ENCODE results near the gene EBF3. TPM values are rescaled to one million over a fixed set of nuclear protein-coding genes. Genes with fewer than 3 reads are reported as not detected.

The EBF3 gene
- total RNA-seq, 1 experiment from 2014 or later = not detected

DNA sequence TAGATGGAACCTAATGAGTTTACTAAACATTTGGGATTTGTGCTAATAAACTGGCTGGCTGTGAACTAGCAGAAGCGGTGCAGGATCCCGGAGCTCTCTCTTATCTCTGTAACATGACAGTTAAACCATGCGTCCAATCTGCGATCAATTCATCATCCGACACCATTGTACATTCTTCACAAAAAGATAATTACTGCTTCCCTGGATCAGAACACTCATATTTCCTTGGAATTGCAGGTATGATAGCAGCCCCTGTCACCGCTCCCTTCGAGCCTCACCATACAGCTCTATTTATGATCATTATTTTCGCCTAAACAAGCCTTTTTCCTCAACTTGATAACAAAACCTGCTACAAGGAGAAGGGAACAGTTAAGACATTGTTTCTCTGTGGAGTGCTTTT lies 18.5 kb downstream of the EBF3 start:
- no peak for DNase-seq (ENCODE audit: low spot score)

DNA sequence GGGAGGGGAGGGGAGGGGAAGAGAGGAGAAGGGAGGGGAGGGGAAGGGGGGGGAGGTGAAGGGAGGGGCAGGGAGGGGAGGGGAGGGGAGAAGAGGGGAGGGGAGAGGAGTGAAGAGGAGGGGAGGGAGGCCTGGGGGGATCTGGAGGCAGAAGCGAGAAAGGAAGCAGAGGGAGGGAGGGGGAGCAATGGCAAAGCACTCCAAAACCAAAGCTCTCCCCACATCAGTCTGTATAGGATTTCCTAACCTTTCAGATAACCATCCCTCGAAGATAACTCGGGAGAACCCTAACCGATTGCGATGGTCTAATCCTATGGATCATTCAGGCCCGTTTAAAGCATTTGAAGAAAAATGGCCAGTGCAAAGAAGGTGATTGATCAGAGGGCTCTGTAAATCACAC lies 19.0 kb downstream of the EBF3 start:
- DNase-seq (ENCODE audit: low spot score) = no peak

DNA sequence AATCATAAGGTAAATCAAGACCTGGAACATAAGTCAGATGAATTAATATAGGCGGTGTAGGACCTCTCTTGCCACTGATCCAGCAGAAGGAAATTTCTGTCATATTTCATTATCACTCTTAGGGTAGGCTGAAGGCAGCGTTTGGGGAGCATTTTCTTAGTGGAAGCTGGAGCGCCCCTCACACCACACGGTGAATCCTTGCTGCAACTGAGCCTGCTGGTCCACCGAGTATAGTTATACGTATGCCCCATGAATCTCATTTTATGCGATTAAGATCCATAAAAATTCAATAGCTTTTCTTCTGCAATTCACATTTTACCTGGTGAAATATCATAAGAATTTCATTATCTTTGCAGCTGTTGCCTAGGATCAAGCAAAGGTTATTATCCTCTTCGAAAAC lies 19.6 kb downstream of the EBF3 start:
- DNase-seq (ENCODE audit: low spot score) = no peak

DNA sequence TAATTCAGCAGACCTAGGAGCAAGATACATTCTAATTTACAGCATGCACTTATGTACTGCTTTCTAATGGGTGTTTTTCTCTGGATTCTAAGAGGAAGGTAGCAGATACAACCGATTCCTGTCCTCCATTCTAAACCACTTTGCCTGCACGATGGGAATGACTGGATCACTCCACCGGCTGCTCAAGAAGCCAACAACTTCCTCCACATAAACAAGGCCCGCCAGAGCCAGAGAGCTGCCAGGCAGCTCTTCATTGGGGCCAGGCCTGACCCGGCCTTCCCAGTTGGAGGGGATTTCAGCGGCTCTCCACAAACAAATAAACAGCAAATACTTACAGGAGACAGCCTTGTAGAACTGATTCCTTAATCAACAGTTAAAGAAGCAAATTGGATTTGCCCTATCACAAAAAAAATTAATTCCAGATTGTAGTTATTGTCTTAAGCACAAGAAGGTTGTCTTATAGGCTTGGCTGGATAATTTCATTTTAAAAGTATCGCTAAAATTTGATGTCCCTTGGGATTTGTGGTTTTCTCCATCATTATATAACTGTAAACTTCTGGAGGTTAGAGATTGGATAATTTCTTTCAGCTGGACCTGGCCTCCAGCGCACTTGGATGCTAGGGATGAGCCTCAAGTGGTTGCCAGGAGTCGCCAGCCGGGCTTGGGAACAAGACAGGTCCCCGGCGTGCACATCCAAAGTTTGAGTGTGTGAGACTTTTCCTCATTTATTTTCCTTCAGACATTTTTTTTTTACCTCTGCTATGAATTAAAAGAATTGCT lies 20.9 kb downstream of the EBF3 start:
- no peak for DNase-seq (ENCODE audit: low spot score)

DNA sequence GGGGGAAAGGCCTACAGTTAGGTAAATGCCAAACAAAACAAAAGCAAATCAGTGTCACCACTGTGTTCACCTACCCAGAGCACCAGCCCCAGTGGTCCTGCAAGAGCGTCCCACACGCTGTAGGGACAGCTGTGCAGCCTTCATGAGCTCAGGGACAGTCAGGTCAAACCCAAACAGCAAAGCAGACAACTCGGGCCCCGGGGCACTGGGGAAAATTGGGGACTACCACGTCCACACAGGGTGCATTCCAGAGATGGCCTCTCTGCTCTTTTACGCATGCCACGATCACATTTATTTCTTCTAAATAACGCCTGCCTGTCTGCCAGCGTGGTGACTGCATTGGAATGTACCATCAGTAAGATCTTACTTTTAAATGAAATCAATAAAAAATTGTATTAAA lies 21.7 kb downstream of the EBF3 start:
- DNase-seq (ENCODE audit: low spot score) = no peak

DNA sequence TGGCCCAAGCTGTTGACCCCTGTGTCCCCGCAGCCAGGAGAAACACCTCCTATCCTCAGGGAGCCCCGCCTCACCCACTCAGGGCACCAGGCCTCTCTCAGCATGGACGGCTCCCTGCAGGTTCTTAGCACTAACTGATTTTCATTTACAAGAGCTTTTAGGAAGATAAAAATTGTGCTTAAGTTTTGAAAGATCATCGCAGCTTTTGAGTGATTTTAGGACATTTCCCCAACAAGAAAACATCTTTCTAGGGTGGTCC lies 22.1 kb downstream of the EBF3 start:
- DNase-seq (ENCODE audit: low spot score) = no peak

DNA sequence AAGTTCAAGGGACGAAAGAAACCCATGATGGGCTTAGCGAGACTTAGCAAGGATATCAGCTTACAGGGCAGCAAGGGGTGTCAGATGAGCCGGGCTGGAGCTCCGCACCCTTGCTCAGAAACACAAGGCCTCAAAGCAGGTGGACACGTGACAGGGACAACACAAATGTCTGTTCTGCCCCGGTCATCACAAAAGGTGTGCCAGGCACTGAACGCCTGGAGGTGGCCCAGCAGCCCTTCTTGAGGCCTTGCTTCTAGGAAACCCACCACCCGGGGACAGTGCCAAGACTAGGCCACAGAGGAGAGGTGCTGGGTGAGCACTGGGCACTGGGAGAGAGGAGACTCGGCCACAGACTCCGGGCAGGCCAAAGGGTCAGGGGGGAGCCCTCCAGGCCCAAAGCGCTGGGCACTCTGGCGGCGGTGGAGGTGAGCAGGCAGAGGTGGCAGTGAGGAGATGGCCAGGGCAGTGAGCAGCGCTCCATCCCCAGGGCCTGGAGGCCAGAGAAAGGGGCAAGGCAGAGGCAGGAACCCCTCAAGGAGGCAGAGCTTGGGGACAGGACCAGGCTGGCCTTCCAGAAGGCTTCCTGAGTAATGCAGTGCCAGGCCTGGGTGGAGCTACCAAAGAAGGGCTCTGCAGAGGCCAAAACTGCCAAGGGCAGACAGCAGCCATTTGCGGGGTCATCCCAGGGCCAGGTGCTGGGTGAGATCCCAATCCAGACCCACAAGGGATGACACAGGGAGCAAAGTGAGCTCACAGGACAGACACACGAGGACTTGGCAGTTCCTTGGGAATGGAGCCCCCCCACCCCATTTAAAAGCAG lies 22.7 kb downstream of the EBF3 start:
- DNase-seq (ENCODE audit: low spot score) = no peak

DNA sequence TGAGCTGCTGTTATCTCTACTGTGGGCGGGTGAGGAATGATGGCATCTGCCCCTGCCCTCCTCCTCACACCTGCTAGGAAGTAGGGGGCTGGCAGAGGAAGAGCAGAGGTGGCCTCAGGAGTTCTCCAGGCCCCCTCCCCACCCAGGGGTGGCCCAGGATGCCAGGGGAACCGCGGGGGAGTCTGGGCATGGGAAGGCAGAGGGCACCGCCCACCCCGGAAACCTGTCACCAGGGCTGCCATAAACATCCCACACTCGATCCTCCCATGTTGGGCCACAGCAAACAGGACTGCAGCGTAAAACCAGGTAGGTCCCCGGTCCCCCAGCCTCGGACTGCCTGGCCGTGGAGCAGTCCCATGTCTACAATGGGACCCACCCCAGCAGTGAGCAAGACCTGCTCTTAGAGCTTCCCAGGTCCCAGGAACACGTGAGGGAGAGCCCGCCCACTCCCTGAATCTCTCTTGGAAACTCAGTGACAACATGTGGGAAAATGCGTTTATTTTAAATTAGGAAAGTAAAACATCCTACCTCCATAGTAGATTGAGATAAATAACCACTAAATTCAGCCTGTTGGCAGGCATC lies 23.4 kb downstream of the EBF3 start:
- no peak for DNase-seq (ENCODE audit: low spot score)

DNA sequence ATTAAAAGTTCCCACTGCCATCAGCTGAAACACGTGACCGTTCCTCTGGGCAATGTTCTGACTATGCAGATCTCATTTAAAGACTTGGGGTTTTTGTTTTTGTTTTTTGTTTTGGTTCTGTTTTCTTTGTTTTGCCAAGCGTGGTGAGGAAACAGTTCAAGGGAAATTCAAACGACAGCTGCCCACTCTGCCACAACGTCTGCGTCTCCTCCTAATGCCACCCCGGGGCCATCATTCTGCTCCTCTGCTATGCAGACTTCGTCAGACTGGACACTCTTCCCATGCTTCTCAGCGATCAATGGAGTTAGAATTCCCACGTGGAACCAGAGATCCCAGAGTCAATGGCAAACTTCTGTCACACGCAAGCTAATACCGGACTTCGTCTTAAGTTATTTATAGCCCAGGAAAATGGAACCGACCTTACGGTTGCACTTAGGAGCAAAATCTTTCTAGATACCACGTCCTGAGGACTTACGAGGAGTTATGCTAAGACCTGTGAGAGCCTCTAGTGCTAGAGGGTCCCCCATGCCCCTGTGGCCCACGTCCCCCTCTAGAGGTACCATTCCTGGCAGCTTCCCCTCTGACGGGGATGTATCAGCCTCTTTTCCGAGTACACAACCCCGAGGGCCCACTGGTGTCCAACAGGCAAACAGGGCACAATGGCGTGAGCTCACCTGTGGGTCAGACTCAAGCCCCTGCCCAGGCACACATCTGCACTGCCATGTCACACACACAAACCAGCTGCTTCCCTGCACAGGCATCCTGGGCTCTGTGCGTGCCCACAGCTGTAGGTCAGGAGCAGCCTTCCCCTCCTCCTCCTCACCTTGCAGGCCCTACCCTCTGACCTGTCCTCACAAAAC lies 24.4 kb downstream of the EBF3 start:
- no peak for DNase-seq (ENCODE audit: low spot score)

DNA sequence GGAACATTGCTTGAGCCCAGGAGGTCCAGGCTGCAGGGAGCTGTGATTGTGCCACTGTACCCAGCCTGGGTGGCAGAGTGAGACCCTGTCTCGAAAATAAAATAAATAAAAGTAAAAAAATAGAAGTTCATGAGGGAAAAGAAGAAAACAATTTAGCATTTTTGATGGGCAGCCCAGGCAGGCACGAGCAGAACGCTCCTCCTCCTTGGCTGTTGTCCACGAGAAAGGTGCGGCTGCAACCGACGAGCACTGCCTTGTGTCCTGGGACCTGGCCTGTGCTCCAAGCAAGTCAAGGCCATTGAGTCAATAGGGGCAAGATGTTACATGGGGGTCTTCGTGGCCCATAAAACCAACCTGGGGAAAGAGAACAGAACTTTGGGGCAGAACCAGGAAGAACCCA lies 25.6 kb downstream of the EBF3 start:
- no peak for DNase-seq (ENCODE audit: low spot score)

DNA sequence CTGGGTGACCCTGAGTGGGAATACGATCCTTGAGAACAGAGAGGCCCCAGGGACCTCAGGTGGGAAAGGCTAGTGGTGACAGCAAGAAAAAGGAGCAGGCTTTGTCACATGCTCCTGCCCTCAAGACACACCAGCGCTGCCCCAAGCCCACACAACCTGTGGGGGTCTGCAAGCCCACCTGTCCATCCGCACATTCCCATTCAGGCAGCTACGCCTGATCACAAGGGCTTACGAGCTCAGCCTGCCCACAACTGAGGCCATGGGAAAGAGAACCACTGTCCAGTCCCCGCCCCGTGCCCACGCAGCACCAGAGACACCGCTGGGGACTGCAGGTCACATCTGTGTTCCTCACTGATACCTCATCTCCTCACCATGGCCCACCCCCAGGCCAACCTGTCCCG lies 26.7 kb downstream of the EBF3 start:
- no peak for DNase-seq (ENCODE audit: low spot score)

DNA sequence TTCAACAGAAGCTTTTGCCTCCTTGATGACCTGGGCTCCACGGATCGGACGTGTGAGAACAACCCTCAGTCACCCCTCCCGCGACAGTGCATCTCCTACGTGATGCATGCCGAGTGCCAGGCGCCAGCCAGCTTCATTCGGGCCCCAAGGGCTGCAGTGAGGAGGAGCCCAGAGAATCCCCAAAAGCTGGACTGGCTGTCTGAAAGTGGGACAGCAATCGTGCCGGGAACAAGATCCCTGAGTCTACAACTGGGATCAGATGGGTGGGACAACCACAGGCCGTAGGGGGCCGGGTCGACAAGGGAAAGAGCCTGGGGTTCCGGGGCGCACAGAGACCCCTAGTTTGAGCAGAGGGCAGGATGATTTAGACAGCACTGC lies 27.2 kb downstream of the EBF3 start:
- no peak for DNase-seq (ENCODE audit: low spot score)

DNA sequence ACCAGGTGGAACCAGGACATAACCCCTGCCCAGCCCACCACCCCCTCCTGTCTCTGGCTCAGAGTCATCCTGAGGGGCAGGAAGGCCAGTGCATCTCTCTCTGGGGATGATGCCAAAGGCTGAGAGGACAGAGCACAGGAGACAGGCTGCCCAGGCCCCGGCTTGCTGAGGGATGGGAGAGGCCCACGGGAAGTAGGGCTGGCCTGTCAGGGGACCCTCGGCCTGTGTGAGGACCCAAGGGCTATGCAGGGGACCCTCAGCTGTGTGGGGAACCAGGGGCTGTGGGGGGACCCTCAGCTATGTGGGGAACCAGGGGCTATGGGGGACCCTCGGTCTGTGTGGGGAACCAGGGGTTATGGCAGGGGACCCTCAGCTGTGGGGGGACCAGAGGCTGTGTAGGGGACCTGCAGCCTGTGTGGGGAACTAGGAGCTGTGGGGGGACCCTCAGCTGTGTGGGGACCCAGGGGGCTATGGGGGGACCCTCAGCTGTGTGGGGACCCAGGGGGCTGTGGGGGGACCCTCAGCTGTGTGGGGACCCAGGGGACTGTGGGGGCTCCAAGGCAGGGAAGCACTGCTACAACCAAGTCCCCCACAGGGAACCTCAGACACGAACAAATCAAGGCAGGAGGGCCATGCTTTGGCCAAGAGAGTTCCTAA lies 27.7 kb downstream of the EBF3 start:
- no peak for DNase-seq (ENCODE audit: low spot score)

DNA sequence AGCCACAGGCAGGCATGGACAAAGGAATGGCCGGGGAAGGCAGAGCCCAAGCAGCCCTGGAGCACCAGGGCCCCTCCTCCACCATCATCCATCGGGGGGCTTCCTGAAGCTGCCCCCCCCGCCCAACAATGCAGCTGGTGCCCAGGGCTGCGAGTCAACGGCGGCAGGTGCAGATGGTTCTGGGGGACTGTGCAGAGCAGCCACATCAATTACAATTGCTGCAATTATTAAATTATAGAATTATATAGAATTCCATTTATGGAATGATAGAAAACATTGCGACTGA lies 28.3 kb downstream of the EBF3 start:
- no peak for DNase-seq (ENCODE audit: low spot score)

DNA sequence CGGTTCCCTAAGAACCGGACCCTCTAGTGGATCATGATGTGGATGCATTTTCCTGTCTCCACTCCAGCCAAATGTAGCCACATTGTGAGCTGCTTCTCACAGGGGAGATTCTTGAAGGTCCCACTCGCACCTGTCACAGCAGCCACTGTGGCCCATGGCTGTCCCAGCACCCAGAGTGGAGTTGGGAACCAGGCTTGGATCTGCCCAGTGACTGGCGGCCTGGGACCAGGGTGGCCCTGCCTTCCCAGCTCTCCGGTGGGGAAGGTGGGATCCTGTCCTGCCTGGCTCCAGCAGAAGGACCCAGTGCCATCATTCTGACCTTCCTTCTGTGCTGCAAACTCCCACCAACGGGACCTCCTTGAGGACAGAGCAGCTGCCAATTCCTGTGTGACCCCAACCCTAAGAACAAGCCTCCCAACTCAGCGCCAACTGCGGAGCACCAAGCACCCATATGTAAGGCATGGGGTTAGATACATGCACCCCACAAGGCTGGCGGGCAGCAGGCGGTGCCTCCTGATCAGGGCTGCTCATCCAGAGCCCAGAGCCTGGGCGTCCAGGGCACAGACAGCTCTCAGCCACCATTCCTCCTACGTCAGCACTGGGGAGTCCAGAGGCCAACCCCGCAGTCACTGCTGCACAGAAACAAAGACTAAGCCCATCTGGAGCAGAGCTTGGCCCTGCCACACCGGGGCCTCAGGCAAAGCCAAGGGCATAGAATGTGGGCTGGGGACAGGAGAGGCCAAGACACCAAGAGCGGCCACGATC lies 28.8 kb downstream of the EBF3 start:
- no peak for DNase-seq (ENCODE audit: low spot score)

DNA sequence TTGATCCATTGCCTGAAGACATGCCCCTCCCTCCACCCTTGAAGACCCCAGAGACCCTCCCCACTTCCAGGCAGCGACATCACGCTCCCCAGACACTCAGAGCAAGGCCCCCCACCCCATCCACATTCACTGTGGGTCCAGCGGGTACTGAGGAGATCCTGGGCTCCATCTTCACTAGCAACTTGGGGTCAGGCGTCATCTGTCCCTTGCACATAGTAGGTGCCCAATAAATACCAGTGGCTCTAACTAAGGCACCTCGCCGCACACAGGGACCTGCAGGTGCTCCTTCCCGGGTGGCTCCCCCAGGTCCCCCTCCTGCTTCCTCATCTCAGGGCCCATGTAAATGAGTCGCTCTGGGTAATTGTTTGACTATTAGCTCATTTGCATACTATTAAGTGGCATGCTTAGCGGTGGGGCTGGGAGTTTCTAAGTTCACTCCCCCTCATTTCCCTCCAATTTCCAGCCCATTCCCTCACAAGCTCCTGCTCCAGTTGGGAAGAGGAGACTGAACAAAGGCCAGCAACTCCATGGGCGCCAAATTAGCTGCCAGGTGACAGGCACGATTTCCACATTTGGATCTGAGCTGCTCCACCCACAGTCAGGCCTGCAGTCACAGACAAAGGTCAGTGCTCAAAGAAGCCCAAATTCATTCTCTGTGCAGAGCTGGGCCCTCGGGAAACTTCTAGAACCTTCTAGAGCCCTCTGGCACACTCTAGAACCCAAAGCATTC lies 29.7 kb downstream of the EBF3 start:
- DNase-seq (ENCODE audit: low spot score) = no peak

DNA sequence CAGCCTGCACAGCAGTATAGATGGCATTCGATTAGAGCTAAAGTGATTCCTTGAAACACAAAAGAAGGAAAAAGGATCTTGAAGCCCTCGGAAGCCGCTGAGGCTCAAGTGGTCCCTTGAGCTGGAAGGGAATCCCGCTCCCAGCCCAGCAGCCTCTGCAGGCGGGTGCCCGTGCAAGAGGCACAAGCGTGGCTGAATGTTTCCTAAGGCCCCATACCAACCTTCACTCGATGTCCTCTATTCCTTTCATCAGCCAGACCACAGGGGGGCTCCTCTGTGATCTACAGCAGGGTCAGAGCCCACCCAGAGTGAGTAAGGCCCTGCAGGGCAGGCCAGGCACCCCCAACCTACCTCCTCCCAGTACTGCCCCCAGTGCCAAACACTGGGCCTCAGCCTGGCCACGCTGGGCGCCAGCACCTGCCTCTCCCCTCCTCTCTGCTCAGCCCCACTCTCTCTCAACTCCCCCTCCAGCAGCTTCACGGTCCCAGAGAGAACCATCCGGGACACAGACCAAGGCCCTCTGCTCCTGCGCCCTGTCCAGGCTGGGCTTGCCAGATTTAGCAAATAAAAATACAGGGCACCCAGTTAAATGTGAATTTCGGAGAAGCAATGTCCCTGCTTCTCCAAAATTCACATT lies 30.5 kb downstream of the EBF3 start:
- DNase-seq (ENCODE audit: low spot score) = no peak

DNA sequence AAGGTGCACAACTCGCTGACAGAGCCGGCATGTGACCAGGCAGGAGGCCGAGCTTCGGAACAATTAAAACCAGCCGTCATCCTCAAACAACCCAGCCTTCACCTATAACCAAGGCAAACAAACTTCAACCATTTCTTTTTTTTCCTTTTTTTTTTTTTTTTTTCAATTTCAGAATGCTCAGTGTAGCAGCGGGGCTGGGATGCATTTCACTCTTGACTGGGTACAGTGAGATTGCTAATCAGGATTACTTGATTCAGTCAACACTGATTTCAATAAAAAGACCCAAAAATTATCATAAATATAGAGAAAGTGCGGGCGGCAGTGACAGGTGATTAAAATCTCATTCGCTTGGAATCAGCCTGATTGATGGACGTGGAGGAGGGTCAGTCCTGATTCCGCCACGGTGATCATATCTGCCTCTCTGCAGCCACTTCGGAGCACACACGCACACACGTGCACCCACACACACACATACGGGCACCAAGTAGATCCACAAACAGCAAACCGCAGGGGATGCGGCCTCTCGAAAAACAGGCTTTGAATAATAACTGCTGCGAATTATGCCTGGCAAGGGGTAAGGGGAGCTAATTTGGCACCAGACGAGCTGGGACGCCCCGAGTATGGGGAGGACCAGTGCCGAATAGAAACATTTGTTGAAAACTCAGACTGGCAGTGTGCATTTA lies 31.2 kb downstream of the EBF3 start:
- no peak for DNase-seq (ENCODE audit: low spot score)

DNA sequence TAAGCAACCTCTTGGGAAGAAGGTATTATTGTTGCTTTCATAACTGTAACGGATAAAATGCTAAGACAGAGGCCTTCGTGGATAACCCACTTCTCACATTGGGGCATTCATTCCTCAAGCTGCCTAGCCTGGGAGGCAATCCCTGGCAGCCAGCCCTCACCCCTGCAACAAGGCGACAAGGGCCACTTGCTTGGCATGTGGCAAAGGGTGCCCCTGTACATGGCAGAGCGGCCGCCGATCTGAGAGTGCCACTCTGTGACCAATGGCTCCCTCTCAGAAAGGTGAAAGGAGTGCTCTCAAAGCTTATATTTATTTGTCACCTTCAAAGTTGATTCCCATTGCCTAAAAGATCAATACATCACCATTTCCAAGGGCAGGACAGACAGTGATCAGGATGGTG lies 31.9 kb downstream of the EBF3 start:
- DNase-seq (ENCODE audit: low spot score) = no peak

Data from HT-29 (cell line).